Uterus (tissue), 2 donors: Measurements from ENCODE around the gene LLGL2.

Experiments used
- POLR2A ChIP-seq, 2 donors: fragments of 450-650 bp; IDR thresholded peaks; one replicate each; pipeline ENCODE4 v1.6.1; 2016; ENCODE audit warnings: antibody characterized with exemption in 2 of 2, mild to moderate bottlenecking in 1 of 2, moderate library complexity in 1 of 2
- TF ChIP-seq, protein P1 (sequence below), 4 experiments: fragments of 200-600 bp in 2 of 4; fragments of 450-650 bp in 2 of 4; sonication (generic) in 2 of 4; IDR thresholded peaks; one replicate each; pipeline ENCODE4 v1.5.1; 2016 to 2019; ENCODE audit warnings: antibody characterized with exemption in 4 of 4, mild to moderate bottlenecking in 2 of 4, moderate library complexity in 1 of 4

- TF ChIP-seq, protein P1, sequence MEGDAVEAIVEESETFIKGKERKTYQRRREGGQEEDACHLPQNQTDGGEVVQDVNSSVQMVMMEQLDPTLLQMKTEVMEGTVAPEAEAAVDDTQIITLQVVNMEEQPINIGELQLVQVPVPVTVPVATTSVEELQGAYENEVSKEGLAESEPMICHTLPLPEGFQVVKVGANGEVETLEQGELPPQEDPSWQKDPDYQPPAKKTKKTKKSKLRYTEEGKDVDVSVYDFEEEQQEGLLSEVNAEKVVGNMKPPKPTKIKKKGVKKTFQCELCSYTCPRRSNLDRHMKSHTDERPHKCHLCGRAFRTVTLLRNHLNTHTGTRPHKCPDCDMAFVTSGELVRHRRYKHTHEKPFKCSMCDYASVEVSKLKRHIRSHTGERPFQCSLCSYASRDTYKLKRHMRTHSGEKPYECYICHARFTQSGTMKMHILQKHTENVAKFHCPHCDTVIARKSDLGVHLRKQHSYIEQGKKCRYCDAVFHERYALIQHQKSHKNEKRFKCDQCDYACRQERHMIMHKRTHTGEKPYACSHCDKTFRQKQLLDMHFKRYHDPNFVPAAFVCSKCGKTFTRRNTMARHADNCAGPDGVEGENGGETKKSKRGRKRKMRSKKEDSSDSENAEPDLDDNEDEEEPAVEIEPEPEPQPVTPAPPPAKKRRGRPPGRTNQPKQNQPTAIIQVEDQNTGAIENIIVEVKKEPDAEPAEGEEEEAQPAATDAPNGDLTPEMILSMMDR (IDR thresholded peaks at IDR 0.05): no peak
- TF ChIP-seq POLR2A (IDR thresholded peaks at IDR 0.05): no peak
These were observed 483 bp downstream of the LLGL2 start for GRCh38 chr17:75525806-75526554.
